Natural killer cell (primary cell): ENCODE measurements around the gene NRXN3. TPM values are rescaled to one million over a fixed set of nuclear protein-coding genes. Genes with fewer than 3 reads are reported as not detected.

Experiments
- ATAC-seq, 3 donors: fragments of 150-1000 bp in 2 of 3; fragments of 200-7000 bp in 1 of 3; cut with Tn5 transposase; 1 replicate in 1 of 3; 2 replicates in 2 of 3; pipeline ENCODE4 v1.10.0; 2021; ENCODE audit warnings: mild to moderate bottlenecking in 2 of 3, moderate library complexity in 2 of 3
- DNase-seq, 2 donors: peaks; one replicate each; pipeline versions ENCODE4 v3.0.0 to v3.0.0-alpha.2; 2013 to 2021; ENCODE audit warnings: mixed read lengths in 1 of 2
- H3K27ac ChIP-seq: one replicate; pipeline ENCODE4 v1.5.1; 2013; ENCODE audit warnings: mild to moderate bottlenecking, low read length
- H3K27me3 ChIP-seq: one replicate; pipeline ENCODE4 v1.6.1; 2013; ENCODE audit warnings: low read length; ENCODE audit not compliant: control insufficient read depth, insufficient read depth
- H3K36me3 ChIP-seq: one replicate; pipeline ENCODE4 v1.6.1; 2013; ENCODE audit warnings: low read length; ENCODE audit not compliant: control insufficient read depth, insufficient read depth
- H3K4me1 ChIP-seq: one replicate; pipeline ENCODE4 v1.6.1; 2013; ENCODE audit warnings: low read length; ENCODE audit not compliant: control insufficient read depth, insufficient read depth
- H3K4me3 ChIP-seq: one replicate; pipeline ENCODE4 v1.5.1; 2013; ENCODE audit warnings: low read length
- H3K9me3 ChIP-seq: one replicate; pipeline ENCODE4 v1.6.1; 2013; ENCODE audit warnings: low read length; ENCODE audit not compliant: control insufficient read depth, insufficient read depth
- H3K27ac Mint-ChIP-seq, 2 donors: one replicate each; pipeline ENCODE4 v1.8.0; 2022; ENCODE audit warnings: mild to moderate bottlenecking in 2 of 2, mixed read lengths in 2 of 2, moderate library complexity in 1 of 2
- H3K27me3 Mint-ChIP-seq, 2 donors: one replicate each; pipeline ENCODE4 v1.8.0; 2022; ENCODE audit warnings: low read depth in 2 of 2, mixed read lengths in 2 of 2
- H3K36me3 Mint-ChIP-seq: one replicate; pipeline ENCODE4 v1.8.0; 2022; ENCODE audit warnings: mixed read lengths
- H3K4me1 Mint-ChIP-seq, 2 donors: one replicate each; pipeline ENCODE4 v1.8.0; 2022; ENCODE audit warnings: mixed read lengths in 2 of 2
- H3K4me3 Mint-ChIP-seq: one replicate; pipeline ENCODE4 v1.8.0; 2022; ENCODE audit warnings: mild to moderate bottlenecking, moderate library complexity, mixed read lengths
- H3K9me3 Mint-ChIP-seq, 2 donors: one replicate each; pipeline ENCODE4 v1.8.0; 2022; ENCODE audit warnings: mixed read lengths in 2 of 2
- WGBS: methylation state at CpG from one replicate; pipeline ENCODE4 v1.1.7; 2013; ENCODE audit warnings: missing lambda C conversion rate; ENCODE audit not compliant: insufficient coverage; 5-methylcytosine and 5-hydroxymethylcytosine counted together
- intact Hi-C: fragments of 100-400 bp; cut with micrococcal nuclease; formaldehyde crosslinking; loops from one replicate; pipeline ENCODE4 v1.14.2; 2022
- total RNA-seq, 4 donors: library from RNA; stranded (reverse); fragments of 120-200 nt in 1 of 4; gene quantifications; one replicate each; pipeline versions ENCODE4 v1.2.3 to v1.2.4, GENCODE V29; 2013 to 2022
- TF ChIP-seq, protein P1 (sequence below): fragments of 200-600 bp; IDR thresholded peaks from one replicate; pipeline ENCODE4 v1.8.0; 2022; ENCODE audit warnings: antibody characterized with exemption

NRXN3 gene
- total RNA-seq, 3 donors from 2014 or later (not counting 1 experiment from before 2014, with no cell fraction given) = not detected

DNA sequence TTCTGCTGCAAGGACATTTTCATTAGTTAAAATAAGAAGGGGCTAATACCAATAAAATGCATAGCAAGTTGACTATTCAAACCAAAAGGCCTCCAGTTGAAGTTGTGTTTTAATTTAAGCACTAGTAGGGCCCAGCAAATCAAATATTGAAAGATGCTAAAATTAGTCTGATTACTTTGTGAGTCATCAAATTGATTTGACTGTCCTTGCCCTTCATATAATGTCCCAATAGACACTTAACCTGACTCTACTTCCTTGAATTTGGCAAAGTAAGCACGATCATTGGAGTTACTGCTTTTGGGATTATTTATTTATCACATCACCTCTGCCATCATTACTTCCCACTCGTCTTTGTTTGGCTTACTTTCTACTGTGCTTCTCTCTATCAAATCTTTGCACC is 1242.6 kb downstream of the NRXN3 start:
- H3K27ac Mint-ChIP-seq = no peak overlapping the region
- H3K4me3 Mint-ChIP-seq = no peak overlapping the region
- no peaks in the 10 kb centered on the region for H3K4me1 ChIP-seq
- peaks cover 12% of the 10 kb centered on the region in 2 donors for H3K9me3 Mint-ChIP-seq
- no peaks in the 10 kb centered on the region for H3K36me3 ChIP-seq
- H3K4me3 ChIP-seq = no peak overlapping the region
- no peaks in the 10 kb centered on the region for H3K4me1 Mint-ChIP-seq
- H3K9me3 ChIP-seq = no peaks in the 10 kb centered on the region
- intact Hi-C loops = no loop called here
- H3K27me3 Mint-ChIP-seq = no peaks in the 10 kb centered on the region
- H3K27me3 ChIP-seq = no peaks in the 10 kb centered on the region
- WGBS = 93% methylated on average over 1 of the region's 2 CpGs
- H3K27ac ChIP-seq = no peak overlapping the region
- ATAC-seq (no peak), DNase-seq (no peak)
- TF ChIP-seq, protein P1, sequence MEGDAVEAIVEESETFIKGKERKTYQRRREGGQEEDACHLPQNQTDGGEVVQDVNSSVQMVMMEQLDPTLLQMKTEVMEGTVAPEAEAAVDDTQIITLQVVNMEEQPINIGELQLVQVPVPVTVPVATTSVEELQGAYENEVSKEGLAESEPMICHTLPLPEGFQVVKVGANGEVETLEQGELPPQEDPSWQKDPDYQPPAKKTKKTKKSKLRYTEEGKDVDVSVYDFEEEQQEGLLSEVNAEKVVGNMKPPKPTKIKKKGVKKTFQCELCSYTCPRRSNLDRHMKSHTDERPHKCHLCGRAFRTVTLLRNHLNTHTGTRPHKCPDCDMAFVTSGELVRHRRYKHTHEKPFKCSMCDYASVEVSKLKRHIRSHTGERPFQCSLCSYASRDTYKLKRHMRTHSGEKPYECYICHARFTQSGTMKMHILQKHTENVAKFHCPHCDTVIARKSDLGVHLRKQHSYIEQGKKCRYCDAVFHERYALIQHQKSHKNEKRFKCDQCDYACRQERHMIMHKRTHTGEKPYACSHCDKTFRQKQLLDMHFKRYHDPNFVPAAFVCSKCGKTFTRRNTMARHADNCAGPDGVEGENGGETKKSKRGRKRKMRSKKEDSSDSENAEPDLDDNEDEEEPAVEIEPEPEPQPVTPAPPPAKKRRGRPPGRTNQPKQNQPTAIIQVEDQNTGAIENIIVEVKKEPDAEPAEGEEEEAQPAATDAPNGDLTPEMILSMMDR = no peak
- H3K36me3 Mint-ChIP-seq = no peaks in the 10 kb centered on the region

DNA sequence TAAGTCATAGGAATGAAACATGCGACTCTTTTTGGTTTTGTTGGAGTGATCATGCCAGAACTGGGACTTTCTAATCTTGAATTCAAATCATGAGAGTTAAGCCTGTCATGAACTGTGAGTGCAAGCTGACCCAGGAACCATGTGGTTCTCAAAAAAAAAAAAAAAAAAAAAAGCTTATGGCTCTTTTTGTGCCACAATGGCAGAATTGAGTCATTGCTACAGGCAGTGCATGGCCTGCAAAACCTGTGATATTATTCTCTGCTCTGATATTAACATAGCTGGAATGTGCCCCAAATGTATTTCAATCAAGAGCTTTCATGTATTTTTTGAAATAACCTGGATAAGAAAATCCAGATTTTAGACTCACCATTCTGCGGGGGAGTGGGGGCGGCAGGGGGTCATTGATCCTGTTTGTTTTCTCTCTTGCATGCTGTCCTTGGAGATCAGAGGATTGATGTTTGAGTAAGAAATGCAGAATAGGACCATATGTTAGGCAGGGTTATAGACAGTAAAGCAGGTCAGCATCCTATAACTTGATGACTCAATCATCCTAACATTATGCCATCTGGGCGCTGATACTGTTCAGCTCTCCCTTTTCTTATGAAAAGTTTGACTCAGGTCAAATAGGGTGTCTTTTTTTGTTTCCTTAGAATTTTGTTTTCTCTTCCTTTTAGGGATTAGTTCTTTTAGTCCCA is 1243.7 kb downstream of the NRXN3 start:
- H3K9me3 Mint-ChIP-seq = peaks cover 12 to 14% of the 10 kb centered on the region in 2 donors
- Histone ChIP-seq H3K9me3 (no peaks in the 10 kb centered on the region), H3K4me1 (no peaks in the 10 kb centered on the region), H3K4me3 (no peak overlapping the region), H3K27ac (no peak overlapping the region), H3K27me3 (no peaks in the 10 kb centered on the region), H3K36me3 (no peaks in the 10 kb centered on the region)
- H3K4me1 Mint-ChIP-seq = no peaks in the 10 kb centered on the region
- 98% methylated on average over 4 of the region's 4 CpGs for WGBS
- intact Hi-C loops = no loop called here
- DNase-seq (no peak), ATAC-seq (no peak)
- no peak overlapping the region for H3K27ac Mint-ChIP-seq
- no peaks in the 10 kb centered on the region for H3K36me3 Mint-ChIP-seq
- H3K27me3 Mint-ChIP-seq = no peaks in the 10 kb centered on the region
- no peak overlapping the region for H3K4me3 Mint-ChIP-seq
- TF ChIP-seq, protein P1 = no peak

DNA sequence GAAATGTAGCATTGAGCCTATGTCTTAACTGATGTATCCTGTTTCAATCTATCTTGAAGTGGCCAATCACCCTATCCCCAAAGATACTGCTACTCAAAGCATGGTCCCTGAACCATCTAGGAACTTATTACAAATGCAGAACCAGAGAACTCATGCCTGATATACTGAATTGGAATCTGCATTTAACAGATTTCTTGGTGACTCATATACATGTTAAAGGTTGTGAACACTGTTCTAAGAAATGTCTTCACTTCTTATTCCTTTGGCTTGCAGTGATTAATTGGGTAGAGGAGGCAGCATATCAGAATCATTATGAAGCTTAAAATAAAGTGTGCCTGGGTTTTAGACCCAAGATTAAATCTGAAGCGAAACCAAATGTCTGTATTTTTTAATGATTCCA is 1245.6 kb downstream of the NRXN3 start:
- peaks cover 12 to 15% of the 10 kb centered on the region in 2 donors for H3K9me3 Mint-ChIP-seq
- Histone ChIP-seq H3K27ac (no peak overlapping the region), H3K9me3 (no peaks in the 10 kb centered on the region), H3K4me1 (no peaks in the 10 kb centered on the region), H3K4me3 (no peak overlapping the region), H3K36me3 (no peaks in the 10 kb centered on the region), H3K27me3 (no peaks in the 10 kb centered on the region)
- intact Hi-C loops = no loop called here
- H3K4me1 Mint-ChIP-seq = no peaks in the 10 kb centered on the region
- TF ChIP-seq, protein P1 = no peak
- no peaks in the 10 kb centered on the region for H3K36me3 Mint-ChIP-seq
- 80% methylated on average over 1 of the region's 1 CpG for WGBS
- H3K4me3 Mint-ChIP-seq = no peak overlapping the region
- H3K27me3 Mint-ChIP-seq = no peaks in the 10 kb centered on the region
- no peak overlapping the region for H3K27ac Mint-ChIP-seq
- DNase-seq = no peak
- no peak for ATAC-seq

DNA sequence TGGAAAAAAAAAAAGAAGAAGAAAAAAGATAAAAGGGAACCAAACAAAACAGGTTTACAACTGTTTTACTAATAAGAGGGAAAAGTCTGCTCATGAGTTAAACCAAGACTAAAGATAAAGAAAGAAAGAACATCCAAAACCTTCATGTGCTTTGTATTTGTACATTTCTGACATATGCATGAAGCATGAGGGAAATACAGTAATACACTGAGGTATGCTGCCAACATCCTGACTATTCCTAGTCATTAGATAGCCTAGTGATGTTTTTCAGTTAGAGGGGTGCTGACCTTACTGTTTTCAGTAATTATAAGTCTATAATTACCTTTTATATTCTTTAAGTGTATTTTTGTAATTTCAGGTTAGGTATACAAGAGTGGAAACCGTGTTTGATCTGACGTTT is 1247.8 kb downstream of the NRXN3 start:
- Histone ChIP-seq H3K4me1 (no peaks in the 10 kb centered on the region), H3K4me3 (no peak overlapping the region), H3K36me3 (no peaks in the 10 kb centered on the region), H3K27ac (no peak overlapping the region), H3K9me3 (no peaks in the 10 kb centered on the region), H3K27me3 (no peaks in the 10 kb centered on the region)
- Mint-ChIP-seq H3K9me3 (peaks cover 7 to 15% of the 10 kb centered on the region in 2 donors), H3K4me1 (no peaks in the 10 kb centered on the region), H3K4me3 (no peak overlapping the region), H3K36me3 (no peaks in the 10 kb centered on the region), H3K27me3 (no peaks in the 10 kb centered on the region), H3K27ac (no peak overlapping the region)
- no peak for DNase-seq
- ATAC-seq = no peak
- TF ChIP-seq, protein P1 = no peak
- intact Hi-C loops = no loop called here
- 78% methylated on average over 2 of the region's 2 CpGs for WGBS
